Measurements from ENCODE around the gene HMSD.

The HMSD gene

DNA sequence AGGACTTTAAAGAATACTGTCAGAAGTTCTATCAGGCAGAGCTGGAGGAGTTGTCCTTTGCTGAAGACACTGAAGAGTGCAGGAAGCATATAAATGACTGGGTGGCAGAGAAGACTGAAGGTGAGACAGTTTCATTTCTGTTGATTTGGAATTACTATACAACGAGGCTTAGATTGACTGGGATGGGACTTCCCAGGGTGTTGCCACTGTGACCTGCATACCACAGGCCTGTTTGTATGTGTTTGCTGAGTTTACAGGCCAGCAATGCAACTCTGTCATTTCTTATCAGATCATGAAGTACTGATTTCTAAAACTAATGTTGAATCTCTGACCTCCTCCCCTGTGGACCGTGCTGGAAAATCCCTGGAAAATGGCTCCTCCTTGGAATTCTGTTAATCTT lies 32.6 kb downstream of the HMSD start:
- no peaks in the 10 kb centered on the region for H3K9me2 ChIP-seq (ENCODE audit: low read depth, low read length)
- no peaks in the 10 kb centered on the region for H3K9me3 ChIP-seq (ENCODE audit: low read length)
- no peaks in the 10 kb centered on the region for H3F3A ChIP-seq (ENCODE audit: insufficient read depth, low read length)
- H3K36me3 ChIP-seq (ENCODE audit: insufficient read depth, low read length): no peaks in the 10 kb centered on the region
- no peak overlapping the region for H2AFZ ChIP-seq (ENCODE audit: low read length)
- no peaks in the 10 kb centered on the region for H3K27me3 ChIP-seq (ENCODE audit: insufficient read depth, low read length)
- no peaks in the 10 kb centered on the region for H3K4me1 ChIP-seq (ENCODE audit: insufficient read depth, low read length, severe bottlenecking)
- TF ChIP-seq, protein P1, sequence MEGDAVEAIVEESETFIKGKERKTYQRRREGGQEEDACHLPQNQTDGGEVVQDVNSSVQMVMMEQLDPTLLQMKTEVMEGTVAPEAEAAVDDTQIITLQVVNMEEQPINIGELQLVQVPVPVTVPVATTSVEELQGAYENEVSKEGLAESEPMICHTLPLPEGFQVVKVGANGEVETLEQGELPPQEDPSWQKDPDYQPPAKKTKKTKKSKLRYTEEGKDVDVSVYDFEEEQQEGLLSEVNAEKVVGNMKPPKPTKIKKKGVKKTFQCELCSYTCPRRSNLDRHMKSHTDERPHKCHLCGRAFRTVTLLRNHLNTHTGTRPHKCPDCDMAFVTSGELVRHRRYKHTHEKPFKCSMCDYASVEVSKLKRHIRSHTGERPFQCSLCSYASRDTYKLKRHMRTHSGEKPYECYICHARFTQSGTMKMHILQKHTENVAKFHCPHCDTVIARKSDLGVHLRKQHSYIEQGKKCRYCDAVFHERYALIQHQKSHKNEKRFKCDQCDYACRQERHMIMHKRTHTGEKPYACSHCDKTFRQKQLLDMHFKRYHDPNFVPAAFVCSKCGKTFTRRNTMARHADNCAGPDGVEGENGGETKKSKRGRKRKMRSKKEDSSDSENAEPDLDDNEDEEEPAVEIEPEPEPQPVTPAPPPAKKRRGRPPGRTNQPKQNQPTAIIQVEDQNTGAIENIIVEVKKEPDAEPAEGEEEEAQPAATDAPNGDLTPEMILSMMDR (IDR thresholded peaks at IDR 0.05; ENCODE audit: low read length): no peak
- no peak for TF ChIP-seq EZH2 (IDR thresholded peaks at IDR 0.05; ENCODE audit: borderline replicate concordance, low read length)
- no peak overlapping the region for H3K9ac ChIP-seq (ENCODE audit: low read length)
- H3K79me2 ChIP-seq (ENCODE audit: insufficient read depth, low read length): no peaks in the 10 kb centered on the region
- no peak overlapping the region for H3K27ac ChIP-seq (ENCODE audit: low read depth, low read length, poor library complexity, severe bottlenecking)
- no peak overlapping the region for H3K4me3 ChIP-seq (ENCODE audit: low read depth, low read length, poor library complexity, severe bottlenecking)
- no peaks in the 10 kb centered on the region for H4K20me1 ChIP-seq (ENCODE audit: insufficient read depth, low read length)
- H3K4me2 ChIP-seq (ENCODE audit: low read length): no peak overlapping the region

DNA sequence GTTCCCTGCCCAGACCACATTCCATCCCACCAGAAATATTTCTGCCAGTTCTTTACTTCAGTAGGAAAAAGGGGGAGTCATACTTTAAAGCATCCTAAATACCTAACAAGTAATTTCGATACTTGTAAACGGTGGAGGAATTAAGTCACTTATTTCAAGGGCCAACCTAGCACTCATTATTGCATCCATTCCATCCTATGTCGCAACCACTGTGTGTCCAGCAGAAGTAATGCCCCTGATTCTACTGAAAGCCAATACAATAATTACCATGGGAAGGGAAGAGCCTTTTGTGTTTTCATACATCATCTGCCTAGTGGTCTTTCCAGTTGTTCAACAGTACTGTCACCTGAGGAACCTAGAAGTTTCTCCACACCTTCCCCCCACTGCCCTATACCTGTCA lies 33.3 kb downstream of the HMSD start:
- H3K4me1 ChIP-seq (ENCODE audit: insufficient read depth, low read length, severe bottlenecking): no peaks in the 10 kb centered on the region
- no peaks in the 10 kb centered on the region for H3K9me3 ChIP-seq (ENCODE audit: low read length)
- no peak overlapping the region for H3K4me2 ChIP-seq (ENCODE audit: low read length)
- H2AFZ ChIP-seq (ENCODE audit: low read length): no peak overlapping the region
- H3K27ac ChIP-seq (ENCODE audit: low read depth, low read length, poor library complexity, severe bottlenecking): no peak overlapping the region
- no peaks in the 10 kb centered on the region for H3K27me3 ChIP-seq (ENCODE audit: insufficient read depth, low read length)
- H3F3A ChIP-seq (ENCODE audit: insufficient read depth, low read length): no peaks in the 10 kb centered on the region
- H4K20me1 ChIP-seq (ENCODE audit: insufficient read depth, low read length): no peaks in the 10 kb centered on the region
- no peaks in the 10 kb centered on the region for H3K9me2 ChIP-seq (ENCODE audit: low read depth, low read length)
- H3K79me2 ChIP-seq (ENCODE audit: insufficient read depth, low read length): no peaks in the 10 kb centered on the region
- no peak for TF ChIP-seq EZH2 (IDR thresholded peaks at IDR 0.05; ENCODE audit: borderline replicate concordance, low read length)
- TF ChIP-seq, protein P1 (IDR thresholded peaks at IDR 0.05; ENCODE audit: low read length): no peak
- H3K36me3 ChIP-seq (ENCODE audit: insufficient read depth, low read length): no peaks in the 10 kb centered on the region
- H3K4me3 ChIP-seq (ENCODE audit: low read depth, low read length, poor library complexity, severe bottlenecking): no peak overlapping the region
- H3K9ac ChIP-seq (ENCODE audit: low read length): no peak overlapping the region

DNA sequence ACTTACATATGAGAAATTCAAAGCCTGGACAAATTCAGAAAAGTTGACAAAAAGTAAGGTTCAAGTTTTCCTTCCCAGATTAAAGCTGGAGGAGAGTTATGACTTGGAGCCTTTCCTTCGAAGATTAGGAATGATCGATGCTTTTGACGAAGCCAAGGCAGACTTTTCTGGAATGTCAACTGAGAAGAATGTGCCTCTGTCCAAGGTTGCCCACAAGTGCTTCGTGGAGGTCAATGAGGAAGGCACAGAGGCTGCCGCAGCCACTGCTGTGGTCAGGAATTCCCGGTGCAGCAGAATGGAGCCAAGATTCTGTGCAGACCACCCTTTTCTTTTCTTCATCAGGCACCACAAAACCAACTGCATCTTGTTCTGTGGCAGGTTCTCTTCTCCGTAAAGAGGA lies 37.8 kb downstream of the HMSD start:
- Histone ChIP-seq H3K27me3 (ENCODE audit: insufficient read depth, low read length) (no peaks in the 10 kb centered on the region), H3K27ac (ENCODE audit: low read depth, low read length, poor library complexity, severe bottlenecking) (no peak overlapping the region), H2AFZ (ENCODE audit: low read length) (no peak overlapping the region), H3K9ac (ENCODE audit: low read length) (no peak overlapping the region), H3K4me3 (ENCODE audit: low read depth, low read length, poor library complexity, severe bottlenecking) (no peak overlapping the region), H3K36me3 (ENCODE audit: insufficient read depth, low read length) (no peaks in the 10 kb centered on the region), H3K4me1 (ENCODE audit: insufficient read depth, low read length, severe bottlenecking) (no peaks in the 10 kb centered on the region), H3K9me2 (ENCODE audit: low read depth, low read length) (no peaks in the 10 kb centered on the region), H3K4me2 (ENCODE audit: low read length) (no peak overlapping the region), H3K79me2 (ENCODE audit: insufficient read depth, low read length) (no peaks in the 10 kb centered on the region), H4K20me1 (ENCODE audit: insufficient read depth, low read length) (no peaks in the 10 kb centered on the region), H3K9me3 (ENCODE audit: low read length) (no peaks in the 10 kb centered on the region), H3F3A (ENCODE audit: insufficient read depth, low read length) (no peaks in the 10 kb centered on the region)
- TF ChIP-seq, protein P1 (IDR thresholded peaks at IDR 0.05; ENCODE audit: low read length): no peak
- TF ChIP-seq EZH2 (IDR thresholded peaks at IDR 0.05; ENCODE audit: borderline replicate concordance, low read length): no peak
